Upper lobe of left lung (tissue), 4 donors: ENCODE measurements around the gene FAM171A1.

Source experiments
- POLR2A ChIP-seq, 4 donors: fragments of 450-650 bp; IDR thresholded peaks; one replicate each; pipeline ENCODE4 v1.5.1; 2016 to 2017; ENCODE audit warnings: antibody characterized with exemption in 4 of 4, mild to moderate bottlenecking in 2 of 4
- TF ChIP-seq, protein P1 (sequence below), 6 experiments: fragments of 450-650 bp in 4 of 6; fragments of 200-600 bp in 2 of 6; sonication (generic) in 2 of 6; IDR thresholded peaks; one replicate each; pipeline ENCODE4 v1.5.1; 2016 to 2019; ENCODE audit warnings: antibody characterized with exemption in 6 of 6

DNA sequence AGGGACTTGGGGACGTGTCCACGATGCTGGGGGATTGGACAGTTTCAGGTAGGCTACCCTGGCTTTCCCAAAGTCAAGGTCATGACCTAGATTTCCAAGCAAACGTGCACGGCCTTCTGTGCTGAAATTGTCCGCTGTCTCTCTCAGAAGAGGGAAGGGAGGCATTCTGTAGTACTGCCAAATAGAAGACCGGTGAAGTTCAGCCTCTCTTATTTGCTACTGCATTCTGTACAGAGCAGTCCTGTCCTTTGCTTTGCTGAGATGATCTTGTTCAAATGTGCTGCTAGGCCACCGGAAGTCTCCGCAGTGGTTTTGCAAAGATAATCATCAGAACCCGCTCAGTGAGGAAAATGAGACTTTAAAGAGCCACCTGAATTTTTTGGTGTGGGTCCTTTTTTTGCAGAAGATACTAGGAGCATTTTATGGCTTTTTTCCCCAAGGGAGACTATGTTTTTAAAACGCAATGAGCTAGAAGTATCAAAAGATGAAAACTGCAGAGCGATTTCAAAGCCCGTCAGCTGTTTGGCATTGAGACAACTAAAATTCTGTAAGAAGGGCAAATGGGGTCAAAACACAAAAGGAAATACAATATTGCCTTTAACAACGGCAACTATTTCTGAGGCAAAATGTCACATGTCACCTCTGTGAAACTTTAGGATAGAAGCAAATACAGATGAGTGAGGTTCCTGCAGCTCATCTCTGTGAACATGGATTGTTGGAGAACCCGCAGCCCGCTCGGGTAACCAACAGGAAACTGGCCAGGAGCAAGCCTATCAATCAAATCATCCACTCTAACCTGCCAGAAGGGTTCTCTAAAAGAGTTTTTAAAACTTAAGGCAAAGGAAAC is 201.3 kb downstream of the FAM171A1 start:
- TF ChIP-seq, protein P1, sequence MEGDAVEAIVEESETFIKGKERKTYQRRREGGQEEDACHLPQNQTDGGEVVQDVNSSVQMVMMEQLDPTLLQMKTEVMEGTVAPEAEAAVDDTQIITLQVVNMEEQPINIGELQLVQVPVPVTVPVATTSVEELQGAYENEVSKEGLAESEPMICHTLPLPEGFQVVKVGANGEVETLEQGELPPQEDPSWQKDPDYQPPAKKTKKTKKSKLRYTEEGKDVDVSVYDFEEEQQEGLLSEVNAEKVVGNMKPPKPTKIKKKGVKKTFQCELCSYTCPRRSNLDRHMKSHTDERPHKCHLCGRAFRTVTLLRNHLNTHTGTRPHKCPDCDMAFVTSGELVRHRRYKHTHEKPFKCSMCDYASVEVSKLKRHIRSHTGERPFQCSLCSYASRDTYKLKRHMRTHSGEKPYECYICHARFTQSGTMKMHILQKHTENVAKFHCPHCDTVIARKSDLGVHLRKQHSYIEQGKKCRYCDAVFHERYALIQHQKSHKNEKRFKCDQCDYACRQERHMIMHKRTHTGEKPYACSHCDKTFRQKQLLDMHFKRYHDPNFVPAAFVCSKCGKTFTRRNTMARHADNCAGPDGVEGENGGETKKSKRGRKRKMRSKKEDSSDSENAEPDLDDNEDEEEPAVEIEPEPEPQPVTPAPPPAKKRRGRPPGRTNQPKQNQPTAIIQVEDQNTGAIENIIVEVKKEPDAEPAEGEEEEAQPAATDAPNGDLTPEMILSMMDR (IDR thresholded peaks at IDR 0.05): no peak
- TF ChIP-seq POLR2A (IDR thresholded peaks at IDR 0.05): no peak
